ENCODE data around the gene ADGRB3.
"Not testable (repeated sequence)": the region's sequence is repeated elsewhere in the genome, so short reads cannot be mapped to it uniquely, and the experiment has no call there.

- not testable (repeated sequence) for TF ChIP-seq RXRA (IDR thresholded peaks at IDR 0.05; ENCODE audit: borderline replicate concordance, low read depth); CTCF (IDR thresholded peaks at IDR 0.05); TCF12 (IDR thresholded peaks at IDR 0.05)
Measured at GRCh38 chr6:68744376-68744775, 109.3 kb downstream of the ADGRB3 start.
